OCI-LY7 (cell line): Measurements from ENCODE around the gene MT3. TPM values are rescaled to one million over a fixed set of nuclear protein-coding genes. Genes with fewer than 3 reads are reported as not detected.

Experiments used
- BruUV-seq: library from RNA; stranded (reverse); fragments of 400-500 nt; replicated peaks from 2 replicates; lab custom pipeline; 2021; lab: Mats Ljungman, UMichigan
- CTCF ChIA-PET: fragments of 300-600 bp; sonication (Branson Sonifier 250); formaldehyde crosslinking; loops from one replicate; lab custom pipeline; 2022; ENCODE audit warnings: antibody characterized with exemption; ENCODE audit not compliant: unreplicated experiment; lab: Charles Lee
- POLR2A ChIA-PET: fragments of 300-600 bp; sonication (Branson Sonifier 250); formaldehyde crosslinking; loops from one replicate; lab custom pipeline; 2022; ENCODE audit warnings: antibody characterized with exemption; lab: Charles Lee
- DNase-seq: peaks from one replicate; pipeline ENCODE4 v3.0.0-alpha.2; 2015; ENCODE audit warnings: low spot score
- H2AFZ ChIP-seq: fragments of 200-600 bp; sonication (generic), shearing (Covaris generic); 2 replicates; pipeline ENCODE4 v1.6.1; 2014; ENCODE audit warnings: mild to moderate bottlenecking, antibody characterized with exemption, low read length, moderate library complexity
- H3K27ac ChIP-seq: fragments of 200-600 bp; sonication (generic); 2 replicates; pipeline ENCODE4 v1.5.1; 2014; ENCODE audit warnings: mixed run types, low read depth, mild to moderate bottlenecking, moderate library complexity, low read length, inconsistent platforms; ENCODE audit not compliant: poor library complexity, severe bottlenecking
- H3K36me3 ChIP-seq: fragments of 200-600 bp; sonication (generic); 2 replicates; pipeline ENCODE4 v1.6.1; 2014; ENCODE audit warnings: mild to moderate bottlenecking, antibody characterized with exemption, low read length, moderate library complexity, mixed read lengths; ENCODE audit not compliant: insufficient read depth
- H3K4me1 ChIP-seq: fragments of 200-600 bp; sonication (generic); 2 replicates; pipeline ENCODE4 v1.5.1; 2014; ENCODE audit warnings: mild to moderate bottlenecking, low read length; ENCODE audit not compliant: insufficient read depth, poor library complexity, severe bottlenecking
- H3K4me2 ChIP-seq: fragments of 200-600 bp; sonication (generic); 2 replicates; pipeline ENCODE4 v1.6.1; 2014; ENCODE audit warnings: mild to moderate bottlenecking, low read length
- H3K4me3 ChIP-seq: fragments of 200-600 bp; sonication (generic); 2 replicates; pipeline ENCODE4 v1.5.1; 2014; ENCODE audit warnings: mild to moderate bottlenecking, low read depth, low read length; ENCODE audit not compliant: poor library complexity, severe bottlenecking
- H3K79me2 ChIP-seq: fragments of 200-600 bp; sonication (generic); 2 replicates; pipeline ENCODE4 v1.6.1; 2016; ENCODE audit warnings: low read depth, mild to moderate bottlenecking, low read length, moderate library complexity, mixed read lengths; ENCODE audit not compliant: insufficient read depth
- H3K9me2 ChIP-seq: fragments of 200-600 bp; sonication (generic); 2 replicates; pipeline ENCODE4 v1.6.1; 2016; ENCODE audit warnings: mild to moderate bottlenecking, low read length, mixed read lengths; ENCODE audit not compliant: insufficient read depth
- H3K9me3 ChIP-seq: fragments of 200-600 bp; sonication (generic); 2 replicates; pipeline ENCODE4 v1.6.1; 2014; ENCODE audit warnings: mild to moderate bottlenecking, mixed run types, low read length, mixed read lengths
- H4K20me1 ChIP-seq: fragments of 200-600 bp; sonication (generic); 2 replicates; pipeline ENCODE4 v1.6.1; 2014; ENCODE audit warnings: mild to moderate bottlenecking, antibody characterized with exemption, low read length, moderate library complexity, mixed read lengths; ENCODE audit not compliant: insufficient read depth
- CTCF ChIP-seq: fragments of 200-600 bp; sonication (generic); conservative IDR thresholded peaks from 2 replicates; pipeline ENCODE4 v1.5.1; 2014; ENCODE audit warnings: mild to moderate bottlenecking, antibody characterized with exemption, low read length, moderate library complexity, mixed read lengths
- EZH2phosphoT487 ChIP-seq: fragments of 200-600 bp; sonication (generic); IDR thresholded peaks from 2 replicates; pipeline ENCODE4 v1.6.1; 2018; ENCODE audit warnings: low read depth, borderline replicate concordance, mild to moderate bottlenecking, mixed run types, antibody characterized with exemption, low read length, moderate library complexity, mixed read lengths
- intact Hi-C: fragments of 100-400 bp; cut with micrococcal nuclease; formaldehyde crosslinking; loops from one replicate; pipeline ENCODE4 v1.10.0; 2022; ENCODE audit not compliant: unreplicated experiment
- total RNA-seq, 2 experiments: library from RNA; depleted of rRNA in 1 of 2; stranded (reverse); fragments of >200 nt in 1 of 2; shearing (Covaris generic) in 1 of 2; gene quantifications; 2 replicates each; pipeline ENCODE4 v1.2.3, GENCODE V29; 2014 to 2022

The MT3 gene
- total RNA-seq, 2 experiments from 2014 or later = not detected

GRCh38 chr16:56608043-56608875 is 18.9 kb downstream of the MT3 start, which contains the start of gene MT2A:
TSS of gene MT2A (plus strand) at chr16:56608584. CDS start at chr16:56608656, 72 bp downstream.
- Histone ChIP-seq H2AFZ (peak within 1 kb of the TSS; percentile 81), H3K9me2 (no peaks in the 10 kb centered on the region), H3K9me3 (no peaks in the 10 kb centered on the region), H3K27ac (no peak within 1 kb of the TSS), H3K4me2 (peak within 1 kb of the TSS; percentile 78), H3K4me3 (peak within 1 kb of the TSS; percentile 66), H3K36me3 (no peaks in the 10 kb centered on the region), H4K20me1 (no peaks in the 10 kb centered on the region), H3K4me1 (peaks cover 52% of the 10 kb centered on the region), H3K79me2 (no peaks in the 10 kb centered on the region)
- CTCF ChIA-PET = no interaction called here
- peak; percentile 90 for DNase-seq
- intact Hi-C loops = no loop called here
- BruUV-seq = no TSS peak
- TF ChIP-seq EZH2phosphoT487 (no peak), CTCF (no peak)
- POLR2A ChIA-PET = no interaction called here

GRCh38 chr16:56608876-56609462 is 19.6 kb downstream of the MT3 start:
- Histone ChIP-seq H3K4me3 (peak overlapping the region; percentile 66), H2AFZ (peak overlapping the region; percentile 81; the same call in 1 of the 2 replicates), H3K4me1 (peaks cover 52% of the 10 kb centered on the region), H3K27ac (no peak overlapping the region), H4K20me1 (no peaks in the 10 kb centered on the region), H3K9me2 (no peaks in the 10 kb centered on the region), H3K36me3 (no peaks in the 10 kb centered on the region), H3K79me2 (no peaks in the 10 kb centered on the region), H3K4me2 (peak overlapping the region; percentile 78), H3K9me3 (no peaks in the 10 kb centered on the region)
- POLR2A ChIA-PET = no interaction called here
- intact Hi-C loops = no loop called here
- no peak for TF ChIP-seq EZH2phosphoT487
- 0 out of 2 replicates have a peak, but pooled peaks have one; percentile 20 for TF ChIP-seq CTCF
- BruUV-seq = TSS peak; percentile 71
- DNase-seq = no peak
- CTCF ChIA-PET = no interaction called here
